Lung microvascular endothelial cell (primary cell): ENCODE data around the gene HAGHL. TPM values are rescaled to one million over a fixed set of nuclear protein-coding genes. Genes with fewer than 3 reads are reported as not detected.
A peak's percentile ranks its signal among the peaks of the same experiment; 100 is the strongest.

Experiments
- DNase-seq, 2 donors: peaks; one replicate each; pipeline versions ENCODE4 v3.0.0 to v3.0.0-alpha.2; 2010; ENCODE audit warnings: low read depth in 2 of 2
- total RNA-seq: library from RNA; depleted of rRNA; stranded (reverse); fragments of >200 nt; gene quantifications from 2 replicates; pipeline ENCODE4 v1.2.1, GENCODE V29; 2014

Gene HAGHL, protein sequence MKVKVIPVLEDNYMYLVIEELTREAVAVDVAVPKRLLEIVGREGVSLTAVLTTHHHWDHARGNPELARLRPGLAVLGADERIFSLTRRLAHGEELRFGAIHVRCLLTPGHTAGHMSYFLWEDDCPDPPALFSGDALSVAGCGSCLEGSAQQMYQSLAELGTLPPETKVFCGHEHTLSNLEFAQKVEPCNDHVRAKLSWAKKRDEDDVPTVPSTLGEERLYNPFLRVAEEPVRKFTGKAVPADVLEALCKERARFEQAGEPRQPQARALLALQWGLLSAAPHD
- 4.4 and 5.4 TPM in 2 replicates for total RNA-seq

DNA sequence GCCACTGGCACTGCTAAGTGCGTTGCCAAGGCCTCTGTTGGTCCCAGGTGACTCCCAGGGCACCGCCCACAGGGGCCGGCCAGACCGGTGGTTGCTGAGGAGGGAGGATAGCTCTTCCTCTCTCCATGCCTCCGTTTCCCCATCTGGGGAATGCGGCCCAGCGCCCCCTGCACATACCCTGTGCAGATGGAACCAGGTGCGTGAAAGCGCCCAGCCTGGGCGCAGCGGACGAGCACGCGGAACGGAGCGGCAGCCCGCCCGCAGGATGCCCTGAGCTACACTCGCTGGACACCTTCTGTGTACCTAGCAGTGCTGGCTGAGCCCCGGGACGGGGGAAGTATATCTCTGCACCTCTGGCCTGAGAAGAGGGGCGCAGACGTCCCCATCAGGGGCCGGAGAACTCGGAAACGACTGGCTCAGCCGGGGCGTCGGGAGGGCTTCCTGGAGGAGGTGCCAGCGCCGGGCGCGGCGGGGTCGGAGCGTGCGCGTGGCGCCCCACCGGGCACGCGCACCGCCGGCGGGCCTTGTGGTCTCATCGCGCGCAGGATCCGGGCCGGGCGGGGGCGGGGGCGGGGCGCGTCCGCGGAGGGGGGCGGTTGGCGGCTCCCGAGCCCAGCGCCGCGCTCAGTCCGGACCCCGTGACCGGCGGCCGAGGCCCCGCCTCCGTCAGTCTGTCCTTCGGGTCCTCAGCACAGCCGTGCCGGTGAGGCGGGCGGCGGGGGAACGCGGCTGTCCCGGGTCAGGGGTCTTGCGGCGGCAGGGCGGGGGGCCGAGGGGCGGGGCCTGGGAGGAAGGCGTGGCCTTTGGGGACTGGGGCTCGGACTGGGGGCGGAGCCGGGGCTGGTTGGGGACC lies at the start of gene HAGHL, which contains the start of gene CCDC78:
Gene HAGHL, plus strand, starts transcription at position 669 of the 853 bp plus-strand sequence. CDS start 404 bp downstream, outside the sequence.
Gene CCDC78, minus strand, starts transcription at position 6 of the 853 bp plus-strand sequence. CDS start 76 bp downstream, outside the sequence.
- peak; percentile 30 to 56 for DNase-seq

DNA sequence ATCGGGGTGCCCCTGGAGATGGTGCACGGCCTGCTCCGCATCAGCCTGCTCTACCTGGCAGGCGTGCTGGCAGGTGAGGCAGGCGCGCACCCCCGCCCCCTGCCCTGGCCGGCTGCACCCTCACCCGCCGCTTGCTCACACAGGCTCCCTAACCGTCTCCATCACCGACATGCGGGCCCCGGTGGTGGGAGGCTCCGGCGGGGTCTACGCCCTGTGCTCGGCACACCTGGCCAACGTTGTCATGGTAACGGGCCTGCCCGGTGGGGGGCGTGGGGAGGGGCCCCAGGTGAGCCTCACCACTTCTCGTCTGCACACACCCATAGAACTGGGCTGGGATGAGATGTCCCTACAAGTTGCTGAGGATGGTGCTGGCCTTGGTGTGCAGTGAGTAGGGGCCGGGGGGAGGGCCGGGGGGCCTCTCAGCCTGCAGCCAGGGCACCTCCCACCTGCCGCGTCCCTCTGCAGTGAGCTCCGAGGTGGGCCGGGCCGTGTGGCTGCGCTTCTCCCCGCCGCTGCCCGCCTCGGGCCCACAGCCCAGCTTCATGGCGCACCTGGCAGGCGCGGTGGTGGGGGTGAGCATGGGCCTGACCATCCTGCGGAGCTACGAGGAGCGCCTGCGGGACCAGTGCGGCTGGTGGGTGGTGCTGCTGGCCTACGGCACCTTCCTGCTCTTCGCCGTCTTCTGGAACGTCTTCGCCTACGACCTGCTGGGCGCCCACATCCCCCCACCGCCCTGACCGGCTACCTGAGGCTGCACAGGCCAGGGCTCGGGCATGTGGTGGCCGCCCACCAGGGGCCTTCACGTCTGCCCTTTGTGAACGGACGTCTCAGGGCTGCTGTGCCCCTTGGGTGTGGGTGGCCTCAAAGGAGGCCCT lies 49.4 kb upstream of the HAGHL start:
- DNase-seq: no peak

DNA sequence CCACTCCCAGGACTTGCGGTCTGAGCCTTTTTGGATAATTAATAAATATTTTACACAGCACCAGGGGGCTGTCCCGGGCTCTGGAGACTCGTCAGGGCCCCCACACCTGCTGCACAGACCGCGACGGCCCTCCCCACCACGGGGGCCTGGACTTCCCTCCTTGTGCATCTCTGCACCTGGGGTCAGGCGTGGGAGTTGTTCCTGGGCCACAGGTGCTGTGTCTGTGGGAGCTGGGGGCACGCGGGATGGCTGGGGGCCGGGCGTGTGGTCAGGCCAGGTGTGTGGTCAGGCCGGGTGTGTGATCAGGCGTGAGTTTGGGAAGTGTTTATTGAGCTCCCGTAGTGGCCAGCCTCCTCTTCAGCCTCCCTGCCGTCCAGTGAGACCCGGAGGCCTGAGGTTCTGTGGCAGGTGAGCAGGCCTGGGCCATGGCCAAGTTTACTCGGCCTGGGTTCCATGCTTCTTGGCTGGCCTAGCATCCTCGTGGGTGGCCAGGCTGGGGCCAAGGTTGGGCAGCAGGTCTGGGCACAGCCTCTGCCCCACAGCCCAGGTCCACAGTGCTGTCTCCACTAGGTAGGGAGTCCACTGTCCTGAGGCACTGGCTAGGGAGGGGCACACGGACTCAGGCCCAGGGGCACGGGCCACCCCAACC lies 48.6 kb upstream of the HAGHL start:
- DNase-seq: no peak

DNA sequence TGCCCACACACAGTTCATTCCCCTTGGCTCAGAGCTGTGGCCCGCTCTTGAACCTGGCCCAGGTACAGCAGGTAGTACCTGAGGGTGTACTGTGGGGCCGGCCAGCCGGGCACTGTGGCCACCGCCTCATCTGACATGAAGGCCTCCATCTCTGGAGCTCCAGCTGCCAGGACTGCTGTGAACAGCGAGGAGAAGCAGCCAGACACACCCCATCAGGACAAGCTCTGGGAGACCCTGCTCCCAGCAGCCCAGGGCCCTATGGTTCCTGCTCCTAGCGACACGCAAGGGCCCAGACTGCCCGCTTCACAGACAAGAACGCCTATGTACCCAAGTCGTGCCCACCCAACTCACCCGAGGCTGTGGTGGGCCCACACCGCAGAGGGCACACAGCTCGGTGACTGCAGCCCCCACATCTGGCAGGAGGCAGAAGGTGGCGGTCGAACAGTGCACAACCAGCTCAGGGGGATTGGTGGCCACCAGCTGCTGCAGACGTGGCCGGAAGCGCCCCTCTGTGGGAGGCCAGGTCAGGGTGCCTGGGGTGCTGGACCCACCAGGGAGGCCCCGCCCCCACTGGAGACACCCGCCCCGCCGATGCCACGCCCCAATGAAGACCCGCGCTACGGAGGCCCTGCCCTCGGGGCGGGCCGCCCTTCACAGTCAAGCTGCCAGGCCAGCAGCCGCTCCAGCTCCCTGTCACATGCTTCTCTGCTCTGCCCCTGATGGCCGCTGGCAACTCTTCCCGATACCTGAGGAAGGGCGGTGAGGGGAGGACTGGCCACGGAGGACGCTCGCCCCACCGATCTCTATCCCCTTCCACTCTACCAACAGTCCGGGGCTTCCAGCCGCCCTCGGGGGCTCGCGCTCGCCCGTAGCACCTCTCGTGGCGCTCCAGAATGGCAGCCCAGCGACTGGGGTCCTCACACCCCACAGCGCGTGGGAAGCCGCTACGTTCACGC lies 47.8 kb upstream of the HAGHL start:
- peak; percentile 49 to 77 for DNase-seq

DNA sequence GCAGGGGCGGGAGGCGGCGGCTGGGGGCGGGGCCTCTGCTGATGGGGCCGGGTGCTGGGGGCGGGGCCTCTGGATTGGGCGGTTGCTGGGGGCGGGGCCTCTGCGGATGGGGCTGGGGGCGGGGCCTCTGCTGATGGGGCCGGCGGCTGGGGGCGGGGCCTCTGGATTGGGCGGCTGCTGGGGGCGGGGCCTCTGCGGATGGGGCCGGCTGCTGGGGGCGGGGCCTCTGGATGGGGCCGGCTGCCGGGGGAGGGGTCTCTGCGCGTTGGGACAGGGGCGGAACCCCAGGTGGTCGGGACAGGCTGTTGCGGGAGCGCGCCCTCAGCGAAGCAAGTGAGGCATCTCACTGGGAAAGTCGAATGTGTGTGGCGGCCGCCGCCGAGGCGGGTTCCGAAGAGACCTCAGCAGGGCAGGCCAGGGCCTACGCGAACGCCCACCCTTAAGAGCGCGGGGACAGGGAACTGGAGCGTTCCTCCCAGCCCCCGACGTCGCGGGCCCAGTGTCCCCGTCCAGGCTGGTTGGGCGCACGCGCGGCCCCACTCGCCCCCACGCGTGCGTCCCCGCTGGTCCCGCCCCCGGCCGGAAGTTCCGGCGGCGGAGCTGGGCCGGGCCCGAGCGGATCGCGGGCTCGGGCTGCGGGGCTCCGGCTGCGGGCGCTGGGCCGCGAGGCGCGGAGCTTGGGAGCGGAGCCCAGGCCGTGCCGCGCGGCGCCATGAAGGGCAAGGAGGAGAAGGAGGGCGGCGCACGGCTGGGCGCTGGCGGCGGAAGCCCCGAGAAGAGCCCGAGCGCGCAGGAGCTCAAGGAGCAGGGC lies 46.9 kb upstream of the HAGHL start, which contains the start of gene STUB1:
Gene STUB1, plus strand, starts transcription at position 597 of the 811 bp plus-strand sequence. Its CDS starts 116 bp downstream, at position 713.
- DNase-seq: peak; percentile 90 to 95

DNA sequence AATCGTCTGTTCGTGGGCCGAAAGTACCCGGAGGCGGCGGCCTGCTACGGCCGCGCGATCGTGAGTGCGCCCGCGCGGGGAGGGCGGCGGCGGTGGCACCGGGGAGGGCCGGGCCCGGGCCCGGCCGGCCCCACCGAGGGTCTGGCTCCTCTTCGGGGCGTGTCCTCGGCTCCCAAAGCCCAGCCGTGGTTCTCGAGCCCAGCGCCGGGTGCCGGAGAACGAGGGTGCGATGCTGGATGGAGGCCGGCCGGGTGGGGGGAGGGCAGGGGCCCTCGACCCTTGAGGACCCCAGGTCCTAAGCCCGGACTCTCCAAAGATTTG lies 46.3 kb upstream of the HAGHL start:
- DNase-seq: no peak

DNA sequence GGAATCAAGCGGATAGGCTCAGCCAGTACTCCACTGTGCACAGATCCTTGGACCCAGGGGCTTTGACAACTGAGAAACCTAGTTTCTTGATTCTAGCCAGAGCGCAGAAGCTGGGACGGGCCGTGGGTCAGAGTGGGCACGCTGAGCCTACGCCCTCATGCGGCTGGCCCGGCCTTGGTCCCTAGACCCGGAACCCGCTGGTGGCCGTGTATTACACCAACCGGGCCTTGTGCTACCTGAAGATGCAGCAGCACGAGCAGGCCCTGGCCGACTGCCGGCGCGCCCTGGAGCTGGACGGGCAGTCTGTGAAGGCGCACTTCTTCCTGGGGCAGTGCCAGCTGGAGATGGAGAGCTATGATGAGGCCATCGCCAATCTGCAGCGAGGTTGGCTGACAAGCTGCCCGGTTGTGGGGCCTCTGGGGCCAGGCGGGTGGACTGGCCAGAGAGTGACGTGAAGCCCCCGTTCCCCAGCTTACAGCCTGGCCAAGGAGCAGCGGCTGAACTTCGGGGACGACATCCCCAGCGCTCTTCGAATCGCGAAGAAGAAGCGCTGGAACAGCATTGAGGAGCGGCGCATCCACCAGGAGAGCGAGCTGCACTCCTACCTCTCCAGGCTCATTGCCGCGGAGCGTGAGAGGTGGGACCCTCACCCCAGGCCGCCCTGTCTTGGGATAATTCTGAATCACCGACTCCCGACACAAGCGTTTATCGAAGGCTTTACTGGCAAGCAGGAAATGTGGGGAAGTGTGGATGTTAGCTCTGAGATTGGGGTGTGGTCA lies 45.8 kb upstream of the HAGHL start:
- DNase-seq: peak; percentile 43 to 45

DNA sequence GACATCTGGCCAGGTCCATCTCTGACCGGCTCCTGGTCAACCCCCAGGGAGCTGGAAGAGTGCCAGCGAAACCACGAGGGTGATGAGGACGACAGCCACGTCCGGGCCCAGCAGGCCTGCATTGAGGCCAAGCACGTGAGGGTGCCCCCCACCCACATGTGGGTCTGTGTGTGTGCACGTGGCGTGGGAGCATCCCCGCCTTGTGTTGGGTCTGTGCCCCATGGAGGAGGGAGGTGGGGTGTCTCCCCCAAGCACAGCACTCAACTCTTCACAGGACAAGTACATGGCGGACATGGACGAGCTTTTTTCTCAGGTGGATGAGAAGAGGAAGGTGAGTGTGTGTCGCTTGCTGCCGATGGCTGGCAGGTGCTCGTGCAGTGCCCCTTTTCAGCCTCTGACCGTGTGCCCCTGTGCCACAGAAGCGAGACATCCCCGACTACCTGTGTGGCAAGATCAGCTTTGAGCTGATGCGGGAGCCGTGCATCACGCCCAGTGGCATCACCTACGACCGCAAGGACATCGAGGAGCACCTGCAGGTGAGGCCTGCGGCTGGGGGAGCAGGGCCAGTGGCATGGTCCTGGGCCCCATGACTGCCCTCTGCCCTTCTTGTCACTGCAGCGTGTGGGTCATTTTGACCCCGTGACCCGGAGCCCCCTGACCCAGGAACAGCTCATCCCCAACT lies 45.0 kb upstream of the HAGHL start:
- no peak for DNase-seq

DNA sequence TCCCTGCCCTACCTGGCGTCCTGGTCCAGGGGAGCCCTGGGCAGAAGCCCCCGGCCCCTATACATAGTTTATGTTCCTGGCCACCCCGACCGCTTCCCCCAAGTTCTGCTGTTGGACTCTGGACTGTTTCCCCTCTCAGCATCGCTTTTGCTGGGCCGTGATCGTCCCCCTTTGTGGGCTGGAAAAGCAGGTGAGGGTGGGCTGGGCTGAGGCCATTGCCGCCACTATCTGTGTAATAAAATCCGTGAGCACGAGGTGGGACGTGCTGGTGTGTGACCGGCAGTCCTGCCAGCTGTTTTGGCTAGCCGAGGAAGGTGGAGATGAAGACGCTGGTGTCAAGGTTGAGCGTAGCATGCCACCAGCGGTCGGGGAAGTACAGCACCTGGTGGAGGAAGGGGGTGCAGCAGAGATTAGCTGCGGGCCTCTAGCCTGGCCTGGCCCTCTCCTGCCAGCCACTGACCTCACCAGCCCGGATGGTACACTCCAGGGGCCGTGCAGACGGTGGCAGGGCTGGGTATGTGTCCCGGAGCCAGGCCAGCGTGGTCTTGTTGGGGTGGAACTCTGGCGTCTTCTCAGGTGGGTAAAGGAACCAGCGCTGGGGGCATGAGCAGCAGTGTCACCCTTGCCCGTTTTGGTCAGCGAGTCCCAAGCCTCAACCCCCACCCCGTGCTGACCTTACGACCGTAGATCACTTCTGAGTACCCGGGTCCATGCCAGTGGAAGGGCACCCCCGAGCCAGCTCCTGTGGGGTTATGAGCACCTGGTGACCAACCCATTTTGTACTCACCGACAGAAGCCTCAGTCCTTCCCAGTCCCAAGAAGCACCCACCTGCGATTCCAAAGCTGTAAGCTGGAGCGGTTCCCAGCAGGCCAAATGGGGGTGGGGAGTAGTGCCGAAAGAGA lies 44.2 kb upstream of the HAGHL start:
- DNase-seq: no peak

DNA sequence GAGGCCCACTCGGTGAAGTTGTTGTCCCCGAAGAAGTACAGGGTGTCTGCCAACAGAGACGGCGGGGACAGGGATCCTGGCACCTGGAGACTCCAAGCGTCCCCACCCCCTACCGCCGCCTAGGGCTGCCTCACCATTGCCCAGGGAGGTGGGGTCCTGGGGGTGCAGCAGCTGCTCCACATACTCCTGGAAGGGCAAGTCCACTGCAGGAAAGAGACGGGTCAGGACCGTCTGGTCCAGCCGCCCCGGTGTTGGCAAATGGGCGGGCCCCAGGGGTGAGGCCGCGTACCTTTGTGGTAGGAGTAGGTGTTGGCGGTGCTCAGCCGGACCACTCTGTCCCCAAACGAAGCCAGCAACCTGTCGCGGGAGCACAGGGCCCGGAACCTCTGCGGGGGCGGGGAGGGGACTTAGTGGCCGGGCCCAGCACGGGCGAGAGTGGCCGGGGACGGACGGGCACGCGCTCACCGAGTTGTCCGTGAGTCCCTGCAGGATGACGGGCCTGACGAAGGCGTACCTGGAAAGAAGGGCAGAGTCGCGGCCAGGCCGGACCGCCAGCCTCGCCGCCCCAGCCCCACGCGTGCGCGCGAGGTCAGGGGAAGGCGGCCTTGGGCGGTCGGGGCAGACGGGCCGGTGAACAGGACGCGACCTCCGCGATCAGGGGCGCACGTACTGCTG lies 43.4 kb upstream of the HAGHL start:
- DNase-seq: peak in 1 of 2 donors; percentile 20

DNA sequence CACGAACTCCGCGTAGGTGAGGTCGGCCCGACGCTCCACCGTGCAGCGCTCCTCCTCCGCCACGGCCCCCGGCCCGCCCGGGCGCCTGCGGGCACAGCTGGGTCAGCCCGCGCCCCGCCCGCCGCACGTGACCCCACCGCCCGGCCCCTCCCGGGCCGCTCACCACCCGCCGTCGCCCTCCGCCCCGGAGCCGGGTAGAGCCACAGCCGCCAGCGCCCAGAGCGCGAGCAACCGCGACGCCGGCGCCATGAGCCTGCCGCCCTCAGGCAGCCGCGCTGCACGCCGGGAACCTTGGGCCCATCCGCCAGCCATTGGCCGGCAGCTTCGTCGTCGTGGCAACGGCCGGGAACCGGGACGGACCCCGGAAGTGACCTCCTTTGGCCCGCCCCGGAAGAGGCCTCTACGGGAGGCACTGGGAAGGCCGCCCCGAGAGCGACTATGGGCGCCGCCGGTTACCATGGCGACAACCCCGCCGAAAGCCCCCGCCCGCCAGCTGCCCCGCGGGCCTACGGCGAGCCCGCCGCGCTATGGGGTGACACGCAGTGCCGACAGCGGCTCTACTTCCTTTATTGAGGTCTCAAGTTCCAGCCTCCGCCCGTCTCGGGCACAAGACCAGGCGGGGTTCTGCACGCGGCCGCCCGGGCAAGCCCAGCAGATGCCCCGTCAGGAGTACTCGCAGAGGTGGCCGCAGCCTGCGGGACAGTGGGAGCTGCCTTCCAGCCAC lies 42.7 kb upstream of the HAGHL start, which contains the start of gene JMJD8:
Gene JMJD8, minus strand, starts transcription at position 264 of the 724 bp plus-strand sequence. Its CDS starts 15 bp downstream, at position 249.
- peak; percentile 87 to 93 for DNase-seq

DNA sequence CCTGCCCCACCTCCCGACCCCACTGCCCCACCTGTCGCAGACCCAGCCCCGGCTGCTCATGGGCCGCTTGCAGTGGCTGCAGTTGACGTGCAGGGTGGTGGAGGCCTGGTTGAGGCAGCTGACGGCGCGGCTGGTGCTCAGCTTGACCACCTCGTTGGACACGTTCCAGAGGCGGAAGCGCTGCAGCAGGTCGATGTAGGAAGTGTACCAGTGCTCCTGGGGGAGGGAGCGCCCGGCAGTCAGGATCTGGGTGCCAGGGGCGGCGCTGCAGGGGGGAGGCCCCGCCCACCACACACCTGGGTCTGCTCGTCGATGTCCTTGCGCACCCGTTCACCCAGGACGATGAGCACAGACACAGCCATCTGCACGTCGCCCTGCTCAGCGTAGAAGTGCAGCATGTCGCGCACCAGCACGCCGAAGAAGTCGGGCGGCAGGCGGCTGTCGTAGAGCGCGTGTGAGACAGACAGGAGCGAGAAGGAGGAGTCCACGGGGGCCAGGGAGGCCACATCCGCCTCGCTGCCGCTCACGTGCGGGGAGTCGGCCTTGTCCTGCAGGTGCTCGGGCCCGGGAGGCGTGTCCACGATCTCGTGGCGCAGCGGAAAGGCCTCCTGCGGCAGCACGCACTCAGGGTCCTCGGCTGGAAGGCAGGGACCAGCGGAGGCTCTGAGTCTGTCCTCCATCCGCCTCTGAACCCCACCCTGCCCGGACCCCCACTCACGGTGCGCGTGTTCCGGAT lies 41.8 kb upstream of the HAGHL start:
- no peak for DNase-seq

DNA sequence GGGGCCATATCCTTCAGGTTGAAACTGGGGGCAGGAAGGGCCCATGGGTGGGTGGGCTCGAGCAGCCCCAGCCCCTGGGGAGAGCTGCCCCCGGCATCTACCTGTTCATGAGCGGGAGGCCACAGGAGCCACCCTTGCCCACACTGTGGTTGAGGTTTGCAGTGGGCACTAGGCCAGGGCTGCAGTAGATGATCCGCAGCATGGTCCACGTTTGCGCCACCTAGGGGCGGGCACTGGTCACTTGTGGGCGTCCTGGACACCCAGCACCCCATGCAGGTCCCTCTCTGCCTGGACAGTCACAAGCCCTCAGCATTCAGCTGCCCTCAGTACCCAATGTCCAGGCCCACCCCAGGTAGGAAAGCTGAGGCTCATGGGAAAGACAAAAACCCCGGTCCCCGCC lies 40.9 kb upstream of the HAGHL start:
- DNase-seq: peak; percentile 58 to 70

DNA sequence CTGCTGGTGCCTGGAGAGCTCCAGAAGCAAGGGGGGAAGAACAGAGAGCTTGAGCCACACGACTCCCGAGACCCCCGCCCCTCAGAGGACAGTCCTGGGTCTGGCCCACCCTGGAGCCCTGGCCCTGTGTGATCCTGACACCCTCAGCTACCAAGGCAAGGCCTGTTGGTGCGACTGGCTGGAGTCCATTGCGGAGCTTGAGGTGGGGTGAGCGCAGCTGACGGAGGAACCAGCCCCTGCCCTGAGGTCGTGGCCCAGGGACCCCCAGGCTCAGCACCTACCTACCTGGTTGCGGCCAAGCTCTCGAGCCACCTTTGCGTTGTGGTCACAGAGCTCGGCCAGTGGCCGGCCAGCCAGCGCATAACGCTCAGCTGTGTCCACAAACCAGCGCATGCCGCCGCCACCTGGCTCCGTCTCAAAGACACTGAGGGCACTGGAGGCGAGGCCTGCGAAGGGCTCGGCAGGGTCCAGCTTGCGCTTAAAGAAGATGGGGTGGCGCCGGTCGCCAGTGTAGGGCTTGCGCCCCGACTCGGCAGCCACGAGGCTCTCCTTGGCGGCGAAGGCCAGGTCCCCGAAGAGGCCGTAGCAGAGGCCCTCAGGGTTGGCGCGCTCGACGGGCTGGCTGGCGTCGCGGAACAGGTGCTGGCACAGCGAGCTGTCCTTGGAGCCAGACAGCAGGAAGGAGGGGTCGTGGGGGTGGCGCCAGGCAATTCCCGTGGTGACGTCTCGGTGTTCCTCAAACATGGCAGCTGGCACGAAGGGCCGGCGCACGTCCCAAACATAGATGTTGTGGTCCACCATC lies 40.2 kb upstream of the HAGHL start:
- DNase-seq: no peak
